GM12878 (cell line): Measurements from ENCODE around the gene ZNHIT1. TPM values are rescaled to one million over a fixed set of nuclear protein-coding genes. Genes with fewer than 3 reads are reported as not detected.

Experiments
- CREB1 ChIP-seq: IDR thresholded peaks from 2 replicates; pipeline ENCODE4 v1.6.1; 2012; ENCODE audit warnings: low read depth, mild to moderate bottlenecking, inconsistent platforms
- NFYA ChIP-seq: IDR thresholded peaks from 2 replicates; pipeline ENCODE4 v1.6.1; 2011; ENCODE audit warnings: low read depth, mild to moderate bottlenecking, low read length, improper control_type of control experiment, borderline replicate concordance
- NKRF ChIP-seq: fragments of 450-650 bp; conservative IDR thresholded peaks from 2 replicates; pipeline ENCODE4 v1.6.1; 2017; ENCODE audit warnings: mild to moderate bottlenecking, moderate library complexity
- RAD51 ChIP-seq: fragments of 450-650 bp; IDR thresholded peaks from 2 replicates; pipeline ENCODE4 v1.6.1; 2016; ENCODE audit warnings: moderate library complexity, mild to moderate bottlenecking, inconsistent platforms
- RBBP5 ChIP-seq: fragments of 200-600 bp; sonication (generic); conservative IDR thresholded peaks from 2 replicates; pipeline ENCODE4 v1.6.1; 2016
- SIN3A ChIP-seq: IDR thresholded peaks from 2 replicates; pipeline ENCODE4 v1.6.1; 2012; ENCODE audit warnings: low read depth, low read length, improper control_type of control experiment
- SIX5 ChIP-seq: IDR thresholded peaks from 2 replicates; pipeline ENCODE4 v1.6.1; 2011; ENCODE audit warnings: mild to moderate bottlenecking, low read depth, low read length, moderate library complexity; ENCODE audit not compliant: severe bottlenecking
- ZBTB4 ChIP-seq: fragments of 450-650 bp; formaldehyde crosslinking; IDR thresholded peaks from 2 replicates; pipeline ENCODE4 v1.4.0; 2022; ENCODE audit warnings: mild to moderate bottlenecking, moderate library complexity
- polyA plus RNA-seq, 11 experiments: library from polyadenylated mRNA; depleted of rRNA in 4 of 11; unstranded in 6 of 11; stranded (reverse) in 5 of 11; fragments of >200 nt; fragmentation: Nextera tagmentation in 4 of 11; fragmentation: Illumina TruSeq in 1 of 11; extraction: Ambion mirVana in 4 of 11; extraction: Trizol in 1 of 11; gene quantifications; 1 replicate in 1 of 11; 2 replicates in 10 of 11; pipeline versions ENCODE4 v1.2.1 to v1.2.3, GENCODE V29; 2011 to 2016; ENCODE audit warnings: inconsistent platforms in 2 of 11, missing spikeins in 2 of 11, low read depth in 1 of 11
- total RNA-seq, 4 experiments: library from RNA; depleted of rRNA in 3 of 4; stranded (reverse); fragments of >200 nt in 3 of 4; fragmentation: Illumina TruSeq in 1 of 4; extraction: Trizol in 1 of 4; gene quantifications; 2 replicates each; pipeline versions ENCODE4 v1.2.1 to v1.2.3, GENCODE V29; 2013 to 2021

ZNHIT1 gene
- total and polyA plus RNA-seq, 10 of the 15 experiments (the other 5 are each of a cell fraction or from before 2014, with no cell fraction given), result 3.8 to 79.2 (median 44.5) TPM

GRCh38 chr7:101216860-101217387 lies 1.0 kb upstream of the ZNHIT1 start (continued):
- TF ChIP-seq NKRF (no peak), ZBTB4 (CRISPR knock-in tag) (no peak), CREB1 (no peak), NFYA (no peak), RAD51 (no peak), SIX5 (no peak), SIN3A (0 out of 2 replicates have a peak, but pooled peaks have one; percentile 40), RBBP5 (no peak)
